WTC11 (cell line): ENCODE measurements around the gene SLC11A2.

Experiments
- GRHL2 ChIP-seq: fragments of 250-450 bp; sonication (Bioruptor Pico); IDR thresholded peaks from 2 replicates; pipeline ENCODE4 v1.8.0; 2022; ENCODE audit warnings: mild to moderate bottlenecking, moderate library complexity; ENCODE audit not compliant: insufficient replicate concordance, severe bottlenecking
- IRF2 ChIP-seq: sonication (generic); formaldehyde crosslinking; IDR thresholded peaks from 2 replicates; pipeline ENCODE4 v1.8.0; 2022; ENCODE audit warnings: low read depth, missing genetic modification reagents, borderline replicate concordance
- TF ChIP-seq, protein P1 (sequence below): fragments of 200-600 bp; IDR thresholded peaks from 2 replicates; pipeline ENCODE4 v1.8.0; 2022; ENCODE audit warnings: antibody characterized with exemption
- TF ChIP-seq, protein P2 (sequence below): sonication (generic); formaldehyde crosslinking; IDR thresholded peaks from 2 replicates; pipeline ENCODE4 v1.8.1; 2022; ENCODE audit warnings: missing genetic modification reagents, borderline replicate concordance
- TF ChIP-seq, protein P3 (sequence below): sonication (generic); formaldehyde crosslinking; IDR thresholded peaks from 2 replicates; pipeline ENCODE4 v1.8.0; 2022; ENCODE audit warnings: mild to moderate bottlenecking, missing genetic modification reagents

DNA sequence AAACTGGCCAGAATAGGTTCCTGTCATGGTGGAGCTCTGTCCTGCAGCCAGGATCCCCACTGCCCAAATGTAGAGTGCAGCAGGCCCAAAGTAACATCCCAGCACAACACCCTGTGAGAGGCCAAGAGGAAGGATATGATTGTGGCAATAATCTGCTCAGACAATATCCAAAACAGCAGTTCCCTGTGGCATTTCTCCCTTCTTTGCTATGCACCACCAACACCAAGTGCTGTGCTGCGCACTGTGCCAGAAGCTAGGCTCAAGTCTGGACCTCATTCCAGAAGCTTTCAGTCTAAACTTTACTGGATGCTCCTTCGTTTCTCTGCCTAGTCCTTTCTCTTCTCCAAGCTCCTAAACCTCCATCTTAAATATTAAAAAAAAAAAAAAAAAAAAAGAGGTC, 33.4 kb downstream of the SLC11A2 start:
- TF ChIP-seq IRF2 (CRISPR knock-in tag) (no peak), GRHL2 (CRISPR knock-in tag) (no peak)
- TF ChIP-seq, protein P1, sequence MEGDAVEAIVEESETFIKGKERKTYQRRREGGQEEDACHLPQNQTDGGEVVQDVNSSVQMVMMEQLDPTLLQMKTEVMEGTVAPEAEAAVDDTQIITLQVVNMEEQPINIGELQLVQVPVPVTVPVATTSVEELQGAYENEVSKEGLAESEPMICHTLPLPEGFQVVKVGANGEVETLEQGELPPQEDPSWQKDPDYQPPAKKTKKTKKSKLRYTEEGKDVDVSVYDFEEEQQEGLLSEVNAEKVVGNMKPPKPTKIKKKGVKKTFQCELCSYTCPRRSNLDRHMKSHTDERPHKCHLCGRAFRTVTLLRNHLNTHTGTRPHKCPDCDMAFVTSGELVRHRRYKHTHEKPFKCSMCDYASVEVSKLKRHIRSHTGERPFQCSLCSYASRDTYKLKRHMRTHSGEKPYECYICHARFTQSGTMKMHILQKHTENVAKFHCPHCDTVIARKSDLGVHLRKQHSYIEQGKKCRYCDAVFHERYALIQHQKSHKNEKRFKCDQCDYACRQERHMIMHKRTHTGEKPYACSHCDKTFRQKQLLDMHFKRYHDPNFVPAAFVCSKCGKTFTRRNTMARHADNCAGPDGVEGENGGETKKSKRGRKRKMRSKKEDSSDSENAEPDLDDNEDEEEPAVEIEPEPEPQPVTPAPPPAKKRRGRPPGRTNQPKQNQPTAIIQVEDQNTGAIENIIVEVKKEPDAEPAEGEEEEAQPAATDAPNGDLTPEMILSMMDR: no peak
- TF ChIP-seq, protein P2, sequence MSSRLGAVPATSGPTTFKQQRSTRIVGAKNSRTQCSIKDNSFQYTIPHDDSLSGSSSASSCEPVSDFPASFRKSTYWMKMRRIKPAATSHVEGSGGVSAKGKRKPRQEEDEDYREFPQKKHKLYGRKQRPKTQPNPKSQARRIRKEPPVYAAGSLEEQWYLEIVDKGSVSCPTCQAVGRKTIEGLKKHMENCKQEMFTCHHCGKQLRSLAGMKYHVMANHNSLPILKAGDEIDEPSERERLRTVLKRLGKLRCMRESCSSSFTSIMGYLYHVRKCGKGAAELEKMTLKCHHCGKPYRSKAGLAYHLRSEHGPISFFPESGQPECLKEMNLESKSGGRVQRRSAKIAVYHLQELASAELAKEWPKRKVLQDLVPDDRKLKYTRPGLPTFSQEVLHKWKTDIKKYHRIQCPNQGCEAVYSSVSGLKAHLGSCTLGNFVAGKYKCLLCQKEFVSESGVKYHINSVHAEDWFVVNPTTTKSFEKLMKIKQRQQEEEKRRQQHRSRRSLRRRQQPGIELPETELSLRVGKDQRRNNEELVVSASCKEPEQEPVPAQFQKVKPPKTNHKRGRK (CRISPR knock-in tag): no peak
- TF ChIP-seq, protein P3, sequence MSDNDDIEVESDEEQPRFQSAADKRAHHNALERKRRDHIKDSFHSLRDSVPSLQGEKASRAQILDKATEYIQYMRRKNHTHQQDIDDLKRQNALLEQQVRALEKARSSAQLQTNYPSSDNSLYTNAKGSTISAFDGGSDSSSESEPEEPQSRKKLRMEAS (CRISPR knock-in tag): no peak
